ENCODE data around the gene SCAMP2. TPM values are rescaled to one million over a fixed set of nuclear protein-coding genes. Genes with fewer than 3 reads are reported as not detected.

Gene SCAMP2
- total and polyA plus RNA-seq, 2 of the 13 experiments (the other 11 are each of a cell fraction or from before 2014, with no cell fraction given): 34.8 to 121 TPM

- TF ChIP-seq, protein P1, sequence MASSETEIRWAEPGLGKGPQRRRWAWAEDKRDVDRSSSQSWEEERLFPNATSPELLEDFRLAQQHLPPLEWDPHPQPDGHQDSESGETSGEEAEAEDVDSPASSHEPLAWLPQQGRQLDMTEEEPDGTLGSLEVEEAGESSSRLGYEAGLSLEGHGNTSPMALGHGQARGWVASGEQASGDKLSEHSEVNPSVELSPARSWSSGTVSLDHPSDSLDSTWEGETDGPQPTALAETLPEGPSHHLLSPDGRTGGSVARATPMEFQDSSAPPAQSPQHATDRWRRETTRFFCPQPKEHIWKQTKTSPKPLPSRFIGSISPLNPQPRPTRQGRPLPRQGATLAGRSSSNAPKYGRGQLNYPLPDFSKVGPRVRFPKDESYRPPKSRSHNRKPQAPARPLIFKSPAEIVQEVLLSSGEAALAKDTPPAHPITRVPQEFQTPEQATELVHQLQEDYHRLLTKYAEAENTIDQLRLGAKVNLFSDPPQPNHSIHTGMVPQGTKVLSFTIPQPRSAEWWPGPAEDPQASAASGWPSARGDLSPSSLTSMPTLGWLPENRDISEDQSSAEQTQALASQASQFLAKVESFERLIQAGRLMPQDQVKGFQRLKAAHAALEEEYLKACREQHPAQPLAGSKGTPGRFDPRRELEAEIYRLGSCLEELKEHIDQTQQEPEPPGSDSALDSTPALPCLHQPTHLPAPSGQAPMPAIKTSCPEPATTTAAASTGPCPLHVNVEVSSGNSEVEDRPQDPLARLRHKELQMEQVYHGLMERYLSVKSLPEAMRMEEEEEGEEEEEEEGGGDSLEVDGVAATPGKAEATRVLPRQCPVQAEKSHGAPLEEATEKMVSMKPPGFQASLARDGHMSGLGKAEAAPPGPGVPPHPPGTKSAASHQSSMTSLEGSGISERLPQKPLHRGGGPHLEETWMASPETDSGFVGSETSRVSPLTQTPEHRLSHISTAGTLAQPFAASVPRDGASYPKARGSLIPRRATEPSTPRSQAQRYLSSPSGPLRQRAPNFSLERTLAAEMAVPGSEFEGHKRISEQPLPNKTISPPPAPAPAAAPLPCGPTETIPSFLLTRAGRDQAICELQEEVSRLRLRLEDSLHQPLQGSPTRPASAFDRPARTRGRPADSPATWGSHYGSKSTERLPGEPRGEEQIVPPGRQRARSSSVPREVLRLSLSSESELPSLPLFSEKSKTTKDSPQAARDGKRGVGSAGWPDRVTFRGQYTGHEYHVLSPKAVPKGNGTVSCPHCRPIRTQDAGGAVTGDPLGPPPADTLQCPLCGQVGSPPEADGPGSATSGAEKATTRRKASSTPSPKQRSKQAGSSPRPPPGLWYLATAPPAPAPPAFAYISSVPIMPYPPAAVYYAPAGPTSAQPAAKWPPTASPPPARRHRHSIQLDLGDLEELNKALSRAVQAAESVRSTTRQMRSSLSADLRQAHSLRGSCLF (CRISPR knock-in tag; IDR thresholded peaks at IDR 0.05; ENCODE audit: borderline replicate concordance): no peak
- TF ChIP-seq NFIC (IDR thresholded peaks at IDR 0.05; ENCODE audit: low read length) (no peak), CBX1 (IDR thresholded peaks at IDR 0.05; ENCODE audit: low read depth) (no peak), ZFYVE20 (CRISPR knock-in tag; IDR thresholded peaks at IDR 0.05; ENCODE audit: borderline replicate concordance, low read depth) (no peak), RELA (CRISPR knock-in tag; IDR thresholded peaks at IDR 0.05) (no peak), TAF15 (IDR thresholded peaks at IDR 0.05; ENCODE audit: low read depth, low read length, poor library complexity, severe bottlenecking) (no peak), ZSCAN31 (CRISPR knock-in tag; IDR thresholded peaks at IDR 0.05; ENCODE audit: low read depth) (peak; percentile 83), ZNF44 (CRISPR knock-in tag; IDR thresholded peaks at IDR 0.05) (no peak), ZFY (CRISPR knock-in tag; IDR thresholded peaks at IDR 0.05) (peak; percentile 68), DR1 (CRISPR knock-in tag; IDR thresholded peaks at IDR 0.05) (no peak), NFATC3 (CRISPR knock-in tag; IDR thresholded peaks at IDR 0.05) (no peak), ZNF441 (CRISPR knock-in tag; IDR thresholded peaks at IDR 0.05; ENCODE audit: borderline replicate concordance) (0 out of 2 replicates have a peak, but pooled peaks have one; percentile 62), GMEB1 (CRISPR knock-in tag; IDR thresholded peaks at IDR 0.05; ENCODE audit: borderline replicate concordance) (peak; percentile 49; the same call in 1 of the 2 replicates), ZZZ3 (CRISPR knock-in tag; IDR thresholded peaks at IDR 0.05; ENCODE audit: borderline replicate concordance) (no peak), ZNF775 (CRISPR knock-in tag; IDR thresholded peaks at IDR 0.05; ENCODE audit: borderline replicate concordance) (no peak), ZNF343 (CRISPR knock-in tag; IDR thresholded peaks at IDR 0.05) (peak; percentile 58; the same call in 1 of the 2 replicates), CBX2 (IDR thresholded peaks at IDR 0.05; ENCODE audit: low read depth, low read length) (no peak), CBX2 (CRISPR knock-in tag; IDR thresholded peaks at IDR 0.05; ENCODE audit: low read depth) (no peak)
- TF ChIP-seq, protein P2, sequence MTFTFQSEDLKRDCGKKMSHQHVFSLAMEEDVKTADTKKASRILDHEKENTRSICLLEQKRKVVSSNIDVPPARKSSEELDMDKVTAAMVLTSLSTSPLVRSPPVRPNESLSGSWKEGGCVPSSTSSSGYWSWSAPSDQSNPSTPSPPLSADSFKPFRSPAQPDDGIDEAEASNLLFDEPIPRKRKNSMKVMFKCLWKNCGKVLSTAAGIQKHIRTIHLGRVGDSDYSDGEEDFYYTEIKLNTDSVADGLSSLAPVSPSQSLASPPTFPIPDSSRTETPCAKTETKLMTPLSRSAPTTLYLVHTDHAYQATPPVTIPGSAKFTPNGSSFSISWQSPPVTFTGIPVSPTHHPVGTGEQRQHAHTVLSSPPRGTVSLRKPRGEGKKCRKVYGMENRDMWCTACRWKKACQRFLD (CRISPR knock-in tag; IDR thresholded peaks at IDR 0.05; ENCODE audit: borderline replicate concordance): peak; percentile 60; the same call in 1 of the 2 replicates
- TF ChIP-seq, protein P3, sequence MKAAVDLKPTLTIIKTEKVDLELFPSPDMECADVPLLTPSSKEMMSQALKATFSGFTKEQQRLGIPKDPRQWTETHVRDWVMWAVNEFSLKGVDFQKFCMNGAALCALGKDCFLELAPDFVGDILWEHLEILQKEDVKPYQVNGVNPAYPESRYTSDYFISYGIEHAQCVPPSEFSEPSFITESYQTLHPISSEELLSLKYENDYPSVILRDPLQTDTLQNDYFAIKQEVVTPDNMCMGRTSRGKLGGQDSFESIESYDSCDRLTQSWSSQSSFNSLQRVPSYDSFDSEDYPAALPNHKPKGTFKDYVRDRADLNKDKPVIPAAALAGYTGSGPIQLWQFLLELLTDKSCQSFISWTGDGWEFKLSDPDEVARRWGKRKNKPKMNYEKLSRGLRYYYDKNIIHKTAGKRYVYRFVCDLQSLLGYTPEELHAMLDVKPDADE (CRISPR knock-in tag; IDR thresholded peaks at IDR 0.05): no peak
These were observed 30.4 kb downstream of the SCAMP2 start, which contains the start of gene ULK3 (continued) for GRCh38 chr15:74842581-74843444.

Data from HepG2 (cell line).